ENCODE data around the gene VTA1. TPM values are rescaled to one million over a fixed set of nuclear protein-coding genes. Genes with fewer than 3 reads are reported as not detected.

Gene VTA1
- total and polyA plus RNA-seq, 10 donors: 16.2 to 53.2 (median 30.6) TPM

DNA sequence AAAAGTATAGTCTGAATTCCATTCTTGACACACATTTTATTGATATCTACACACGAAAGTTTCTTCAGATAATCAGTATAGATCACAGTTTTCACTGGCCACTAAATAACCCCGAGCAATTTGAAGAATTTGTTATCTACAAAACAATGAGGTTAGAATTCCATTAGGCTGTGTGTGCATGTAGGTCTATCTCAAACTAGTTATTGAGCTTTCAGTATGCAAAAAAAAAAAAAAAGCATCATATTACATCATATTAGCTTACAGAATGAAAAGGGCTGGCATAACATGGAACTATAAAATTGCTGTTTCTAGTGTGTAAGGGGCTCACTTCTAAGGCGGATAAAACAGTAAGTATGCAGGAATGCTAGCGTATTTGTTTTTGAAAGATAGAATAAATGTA is 95.2 kb downstream of the VTA1 start:
- TF ChIP-seq, protein P1, sequence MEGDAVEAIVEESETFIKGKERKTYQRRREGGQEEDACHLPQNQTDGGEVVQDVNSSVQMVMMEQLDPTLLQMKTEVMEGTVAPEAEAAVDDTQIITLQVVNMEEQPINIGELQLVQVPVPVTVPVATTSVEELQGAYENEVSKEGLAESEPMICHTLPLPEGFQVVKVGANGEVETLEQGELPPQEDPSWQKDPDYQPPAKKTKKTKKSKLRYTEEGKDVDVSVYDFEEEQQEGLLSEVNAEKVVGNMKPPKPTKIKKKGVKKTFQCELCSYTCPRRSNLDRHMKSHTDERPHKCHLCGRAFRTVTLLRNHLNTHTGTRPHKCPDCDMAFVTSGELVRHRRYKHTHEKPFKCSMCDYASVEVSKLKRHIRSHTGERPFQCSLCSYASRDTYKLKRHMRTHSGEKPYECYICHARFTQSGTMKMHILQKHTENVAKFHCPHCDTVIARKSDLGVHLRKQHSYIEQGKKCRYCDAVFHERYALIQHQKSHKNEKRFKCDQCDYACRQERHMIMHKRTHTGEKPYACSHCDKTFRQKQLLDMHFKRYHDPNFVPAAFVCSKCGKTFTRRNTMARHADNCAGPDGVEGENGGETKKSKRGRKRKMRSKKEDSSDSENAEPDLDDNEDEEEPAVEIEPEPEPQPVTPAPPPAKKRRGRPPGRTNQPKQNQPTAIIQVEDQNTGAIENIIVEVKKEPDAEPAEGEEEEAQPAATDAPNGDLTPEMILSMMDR (IDR thresholded peaks at IDR 0.05 in 8 of 11, conservative IDR thresholded peaks at IDR 0.05 in 3 of 11): no peak
- TF ChIP-seq POLR2AphosphoS5 (IDR thresholded peaks at IDR 0.05) (no peak), POLR2A (IDR thresholded peaks at IDR 0.05) (no peak)
- no peak for DNase-seq

DNA sequence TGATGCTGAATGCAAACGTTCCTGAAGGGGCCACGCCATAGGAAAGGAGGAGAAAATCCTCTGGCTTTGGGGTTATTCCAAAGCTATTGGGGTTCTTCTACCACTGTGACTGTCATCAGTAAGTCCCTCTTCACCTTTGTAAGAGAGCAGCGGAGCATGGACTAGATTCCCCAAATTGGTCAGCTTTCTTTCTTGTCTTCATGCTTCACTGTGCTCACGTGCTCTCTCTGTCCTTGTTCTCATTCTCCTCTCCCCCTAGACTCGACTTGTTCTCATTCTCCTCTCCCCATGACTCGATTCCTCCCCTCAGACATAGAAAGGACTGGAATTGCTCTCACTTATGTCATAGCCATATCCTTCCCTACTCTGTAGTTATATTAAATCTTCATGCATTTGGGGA is 99.9 kb downstream of the VTA1 start:
- 66 to 94% (median 86%) methylated on average over 6 of the region's 6 CpGs for WGBS, 5 donors
- Histone ChIP-seq H3K4me1 (no peaks in the 10 kb centered on the region), H3K36me3 (no peaks in the 10 kb centered on the region), H3K9me3 (no peaks in the 10 kb centered on the region), H3K27ac (no peak overlapping the region), H3K4me3 (no peak overlapping the region), H3K27me3 (replicated peaks in 1 of 7) (no peaks in the 10 kb centered on the region)
- intact Hi-C loops (cut with DNase I; ENCODE audit: low total_unique reads): no loop called here
- no peak for DNase-seq
- TF ChIP-seq POLR2AphosphoS5 (IDR thresholded peaks at IDR 0.05) (no peak), POLR2A (IDR thresholded peaks at IDR 0.05) (no peak)
- TF ChIP-seq, protein P1 (IDR thresholded peaks at IDR 0.05 in 8 of 11, conservative IDR thresholded peaks at IDR 0.05 in 3 of 11): no peak

More for the DNA sequence above, 95.2 kb downstream of the VTA1 start:
- Histone ChIP-seq H3K9me3 (no peaks in the 10 kb centered on the region), H3K27ac (no peak overlapping the region), H3K4me3 (no peak overlapping the region), H3K36me3 (no peaks in the 10 kb centered on the region), H3K4me1 (no peaks in the 10 kb centered on the region), H3K27me3 (replicated peaks in 1 of 7) (no peaks in the 10 kb centered on the region)
- 63 to 85% (median 66%) methylated on average over 3 to 4 of the region's 4 CpGs for WGBS, 5 donors
- intact Hi-C loops (cut with DNase I; ENCODE audit: low total_unique reads): no loop called here

DNA sequence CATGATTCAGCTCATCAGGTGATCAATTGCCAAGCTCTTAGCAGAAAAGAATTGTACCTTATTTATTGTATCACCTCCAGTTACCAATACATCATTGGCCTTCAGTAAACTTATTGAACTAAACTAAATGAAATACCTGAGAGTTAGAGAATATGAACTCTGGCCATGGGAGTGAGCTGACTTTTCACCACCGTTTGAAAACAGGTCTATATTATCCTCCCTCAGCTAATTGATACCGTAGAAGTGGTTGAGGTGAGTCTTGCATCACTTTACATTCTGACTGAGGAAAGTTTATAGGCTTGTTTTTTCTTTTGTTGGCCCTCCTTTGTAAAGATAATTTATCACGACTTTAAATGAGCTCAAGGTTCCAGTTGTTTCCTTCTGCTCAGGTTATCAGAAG is 102.2 kb downstream of the VTA1 start:
- Histone ChIP-seq H3K27me3 (replicated peaks in 1 of 7) (no peaks in the 10 kb centered on the region), H3K4me3 (no peak overlapping the region), H3K36me3 (no peaks in the 10 kb centered on the region), H3K9me3 (no peaks in the 10 kb centered on the region), H3K27ac (no peak overlapping the region), H3K4me1 (no peaks in the 10 kb centered on the region)
- no peak for DNase-seq
- WGBS, 5 donors: 72 to 90% (median 79%) methylated on average over 3 of the region's 3 CpGs
- intact Hi-C loops (cut with DNase I; ENCODE audit: low total_unique reads): no loop called here
- TF ChIP-seq POLR2A (IDR thresholded peaks at IDR 0.05): no peak
- no peak for TF ChIP-seq POLR2AphosphoS5 (IDR thresholded peaks at IDR 0.05)
- TF ChIP-seq, protein P1 (IDR thresholded peaks at IDR 0.05 in 8 of 11, conservative IDR thresholded peaks at IDR 0.05 in 3 of 11): no peak

DNA sequence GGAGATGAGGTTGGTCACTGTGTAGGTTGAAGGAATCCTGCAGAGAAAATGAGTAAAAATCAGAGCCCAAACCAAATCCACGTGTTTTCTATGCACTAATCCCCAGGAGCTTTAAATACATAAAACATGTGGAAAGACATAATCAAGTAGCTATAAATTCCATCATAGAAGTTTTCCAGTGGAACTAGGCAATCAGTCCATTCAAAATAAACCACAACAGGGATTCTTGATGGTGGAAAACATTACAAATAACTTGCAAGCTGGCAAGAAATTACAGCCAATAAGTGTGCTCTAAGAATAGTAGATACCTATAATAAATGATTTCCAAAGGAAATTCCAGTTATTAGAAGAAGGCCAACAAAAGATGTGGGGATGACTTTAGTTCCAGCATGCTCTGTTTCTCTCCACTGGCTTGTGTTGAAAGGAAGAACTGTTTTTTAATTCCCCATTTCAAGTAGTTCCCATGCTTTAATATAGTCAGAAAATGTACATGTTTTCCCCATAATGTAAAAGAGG is 104.9 kb downstream of the VTA1 start:
- WGBS, 5 donors: 58 to 82% (median 59%) methylated on average over 1 of the region's 1 CpG

More for the DNA sequence above, 104.9 kb downstream of the VTA1 start:
- TF ChIP-seq, protein P1 (IDR thresholded peaks at IDR 0.05 in 8 of 11, conservative IDR thresholded peaks at IDR 0.05 in 3 of 11): no peak
- TF ChIP-seq POLR2A (IDR thresholded peaks at IDR 0.05) (no peak), POLR2AphosphoS5 (IDR thresholded peaks at IDR 0.05) (no peak)
- Histone ChIP-seq H3K9me3 (no peaks in the 10 kb centered on the region), H3K27ac (no peak overlapping the region), H3K27me3 (replicated peaks in 1 of 7) (no peaks in the 10 kb centered on the region), H3K4me1 (no peaks in the 10 kb centered on the region), H3K36me3 (no peaks in the 10 kb centered on the region), H3K4me3 (no peak overlapping the region)
- DNase-seq: no peak
- intact Hi-C loops (cut with DNase I; ENCODE audit: low total_unique reads): no loop called here
